ENCODE data around the gene SYPL2.

GRCh38 chr1:109497449-109498160, 31.3 kb downstream of the SYPL2 start:
- TF ChIP-seq CTCF (IDR thresholded peaks at IDR 0.05) (no peak), POLR2A (IDR thresholded peaks at IDR 0.05) (no peak)

Measured in esophagus squamous epithelium (tissue), 4 donors.